T-helper 22 cell (primary cell): ENCODE results near the gene SNW1.
"Not testable (repeated sequence)": the region's sequence is repeated elsewhere in the genome, so short reads cannot be mapped to it uniquely, and the experiment has no call there.

Experiments used
- DNase-seq: peaks from one replicate; pipeline ENCODE4 v3.0.0-alpha.2; 2020; ENCODE audit warnings: low read depth

SNW1 gene

GRCh38 chr14:77747425-77747824 is 13.5 kb downstream of the SNW1 start:
- DNase-seq, result not testable (repeated sequence)

- DNase-seq, result no peak
Observed at GRCh38 chr14:77746064-77746702, 14.8 kb downstream of the SNW1 start.

- DNase-seq, result no peak
Observed at GRCh38 chr14:77741438-77741837, 19.5 kb downstream of the SNW1 start.

GRCh38 chr14:77738559-77739250 is 22.3 kb downstream of the SNW1 start:
- no peak for DNase-seq

- no peak for DNase-seq
Observed at GRCh38 chr14:77730976-77731497, 29.9 kb downstream of the SNW1 start.

- DNase-seq, result no peak
Observed at GRCh38 chr14:77722301-77722700, 38.7 kb downstream of the SNW1 start.

GRCh38 chr14:77721437-77721836 is 39.5 kb downstream of the SNW1 start:
- no peak for DNase-seq

- DNase-seq, result no peak
Observed at GRCh38 chr14:77717608-77718305, 43.2 kb downstream of the SNW1 start.

GRCh38 chr14:77714926-77715325 is 46.0 kb downstream of the SNW1 start:
- DNase-seq, result no peak

GRCh38 chr14:77710364-77710763 is 50.6 kb downstream of the SNW1 start:
- no peak for DNase-seq

GRCh38 chr14:77709412-77709811 is 51.5 kb downstream of the SNW1 start:
- DNase-seq, result no peak

- DNase-seq, result no peak
Observed at GRCh38 chr14:77708749-77709148, 52.2 kb downstream of the SNW1 start.

- peak; percentile 78 for DNase-seq
Observed at GRCh38 chr14:77707724-77708408, 53.1 kb downstream of the SNW1 start, which contains the start of the genes ALKBH1 and SLIRP. TSS of gene ALKBH1 (minus strand) at chr14:77708023. CDS start at chr14:77708004, 19 bp downstream. TSS of gene SLIRP (plus strand) at chr14:77708103. CDS start at chr14:77708112, 9 bp downstream.

- no peak for DNase-seq
Observed at GRCh38 chr14:77707355-77707723, 53.6 kb downstream of the SNW1 start.

- no peak for DNase-seq
Observed at GRCh38 chr14:77691259-77691658, 69.7 kb downstream of the SNW1 start.

GRCh38 chr14:77682158-77682553 is 78.8 kb downstream of the SNW1 start:
- no peak for DNase-seq

- DNase-seq, result no peak
Observed at GRCh38 chr14:77681196-77682157, 79.5 kb downstream of the SNW1 start.

GRCh38 chr14:77674931-77675330 is 86.0 kb downstream of the SNW1 start:
- DNase-seq, result no peak

- DNase-seq, result no peak
Observed at GRCh38 chr14:77673193-77673592, 87.8 kb downstream of the SNW1 start.
